ENCODE measurements around the gene MDM2.

The MDM2 gene

DNA sequence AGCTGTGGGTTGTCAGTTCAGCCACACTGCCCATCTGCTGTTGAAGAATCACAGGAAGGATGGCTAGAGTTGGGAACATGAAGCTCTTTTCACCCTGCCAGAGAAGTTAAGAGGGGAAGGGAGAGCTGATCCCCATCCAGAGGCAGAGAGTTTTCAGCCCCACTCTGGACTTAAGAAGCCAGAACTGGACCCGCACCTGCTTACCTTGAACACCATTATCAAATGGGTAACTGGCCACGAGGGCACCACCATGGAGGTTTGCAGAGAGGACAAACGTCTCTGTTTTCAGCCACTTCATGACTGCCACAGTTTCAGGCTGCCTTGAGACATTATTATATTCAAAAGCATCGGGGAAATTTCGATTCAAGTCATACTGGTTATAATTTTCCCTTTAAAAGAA, 62.0 kb downstream of the MDM2 start:
- in situ Hi-C loops (cut with MboI; ENCODE audit: low sequenced_read_pairs), result loop anchor here (25.0 kb wide), 2 partner anchors 192 to 392 kb away; no protein-coding TSS in a partner anchor

DNA sequence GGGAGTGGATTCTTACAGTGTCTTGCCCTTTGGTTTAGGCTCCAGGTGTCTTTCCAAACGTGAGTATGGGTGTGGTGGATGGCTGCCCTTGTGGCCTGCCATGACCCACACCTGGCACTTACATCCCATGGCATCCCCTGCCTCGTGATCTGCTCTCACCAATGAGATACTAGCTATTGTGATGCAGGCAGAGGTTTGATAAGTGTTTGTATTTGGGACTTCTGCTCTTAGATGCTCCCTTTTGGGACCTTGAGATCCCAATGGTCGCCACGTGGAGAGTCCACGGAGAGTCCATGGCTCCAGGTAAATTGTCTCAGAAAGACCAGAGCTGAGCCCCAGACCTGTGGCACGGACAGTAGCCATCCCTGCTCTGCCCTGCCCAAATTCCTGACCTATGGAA, 62.5 kb downstream of the MDM2 start:
- in situ Hi-C loops (cut with MboI; ENCODE audit: low sequenced_read_pairs), result loop anchor here (25.0 kb wide), 2 partner anchors 192 to 392 kb away; no protein-coding TSS in a partner anchor

DNA sequence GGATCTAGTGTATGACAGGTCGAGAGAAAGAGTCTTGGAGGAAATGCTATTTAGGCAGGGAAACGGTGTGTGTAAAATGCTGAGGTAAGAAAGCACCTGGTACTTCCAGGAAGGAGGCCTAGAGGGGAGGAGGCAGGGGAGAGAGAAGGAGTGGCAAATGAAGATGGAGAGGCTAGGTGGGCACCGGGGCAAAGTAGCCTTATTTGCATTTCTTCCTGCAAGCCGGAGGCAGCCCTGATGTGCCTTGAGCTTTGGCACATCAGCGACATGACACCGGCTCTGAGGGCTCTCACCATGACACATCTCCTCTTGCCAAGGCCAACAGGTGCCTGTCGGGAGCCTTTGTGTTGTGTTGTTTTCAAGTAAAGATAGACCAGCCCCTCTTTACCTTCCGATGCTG, 63.4 kb downstream of the MDM2 start:
- in situ Hi-C loops (cut with MboI; ENCODE audit: low sequenced_read_pairs), result loop anchor here (25.0 kb wide), 2 partner anchors 191 to 391 kb away; no protein-coding TSS in a partner anchor

DNA sequence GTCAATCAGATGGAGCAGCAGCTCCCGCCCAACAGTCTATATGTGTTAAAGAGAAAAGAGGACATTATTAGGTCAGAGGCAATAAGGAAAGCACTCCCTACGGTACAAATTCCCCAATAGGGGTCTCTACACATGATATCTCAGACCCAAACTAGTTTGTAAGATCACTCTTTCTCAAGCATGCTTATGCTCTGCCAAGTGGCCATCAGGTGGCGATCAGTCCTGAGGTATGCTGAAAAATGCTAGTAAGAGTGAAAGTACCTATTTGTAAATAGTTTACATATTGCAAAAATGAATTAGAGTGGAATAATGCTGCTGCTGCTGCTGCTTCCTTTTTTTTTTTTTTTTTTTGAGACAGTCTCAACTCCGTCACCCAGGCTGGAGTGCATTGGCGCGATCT, 63.9 kb downstream of the MDM2 start:
- in situ Hi-C loops (cut with MboI; ENCODE audit: low sequenced_read_pairs), result loop anchor here (25.0 kb wide), 2 partner anchors 190 to 390 kb away; no protein-coding TSS in a partner anchor

DNA sequence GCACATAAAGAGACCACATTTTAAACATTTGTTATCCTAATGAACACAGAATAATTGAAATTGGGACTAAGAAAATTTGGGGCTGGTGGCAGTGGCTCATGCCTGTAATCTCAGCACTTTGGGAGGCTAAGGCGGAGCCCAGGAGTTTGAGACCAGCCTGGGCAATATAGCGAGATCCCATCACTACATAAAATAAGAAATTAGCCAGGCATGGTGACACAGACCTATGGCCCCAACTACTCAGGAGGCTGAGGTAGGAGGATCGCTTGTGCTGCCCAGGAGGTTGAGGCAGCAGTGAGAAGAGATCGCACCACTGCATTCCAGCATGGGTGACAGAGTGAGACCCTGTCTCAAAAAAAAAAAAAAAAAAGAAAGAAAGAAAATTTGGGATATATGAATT, 65.3 kb downstream of the MDM2 start:
- in situ Hi-C loops (cut with MboI; ENCODE audit: low sequenced_read_pairs), result loop anchor here (25.0 kb wide), 2 partner anchors 189 to 389 kb away; no protein-coding TSS in a partner anchor

DNA sequence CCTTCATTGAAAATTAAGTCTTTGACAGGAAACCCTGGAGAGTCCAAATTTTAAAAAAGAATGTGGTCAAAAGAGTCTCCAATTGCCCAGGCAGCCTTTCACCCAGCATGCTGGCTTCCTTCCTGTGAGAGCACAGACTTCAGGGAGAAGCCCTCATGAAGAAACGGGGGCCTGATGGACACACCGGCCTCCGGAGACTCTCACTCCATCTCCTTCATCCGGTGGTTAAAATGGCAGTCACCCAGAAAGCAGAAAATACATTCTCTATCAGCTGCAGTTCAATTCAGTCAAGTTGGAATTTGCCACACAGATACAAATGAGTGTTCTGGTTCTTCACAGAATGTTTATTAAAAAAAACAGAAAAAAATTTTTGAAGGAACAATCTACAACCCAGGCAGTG, 68.5 kb downstream of the MDM2 start:
- in situ Hi-C loops (cut with MboI; ENCODE audit: low sequenced_read_pairs), result no loop called here

DNA sequence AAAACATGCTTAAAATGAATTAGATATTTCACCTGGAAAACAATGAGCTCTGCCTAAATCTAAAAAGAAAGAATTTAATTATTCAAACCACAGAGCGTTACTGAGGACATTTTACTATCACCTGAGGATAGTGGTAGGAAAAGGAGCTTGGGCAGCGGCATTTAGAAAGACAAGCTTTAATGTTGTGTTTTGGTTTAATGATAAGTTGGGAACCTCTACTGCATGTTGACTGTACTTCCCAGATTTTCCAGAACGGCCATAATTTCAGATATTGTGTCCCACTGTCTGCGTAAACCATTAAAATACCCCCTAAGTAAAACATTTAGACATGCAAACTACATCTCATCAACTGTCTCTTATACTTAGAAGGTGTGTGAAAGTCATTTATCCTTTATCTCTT, 69.6 kb downstream of the MDM2 start:
- in situ Hi-C loops (cut with MboI; ENCODE audit: low sequenced_read_pairs), result no loop called here

DNA sequence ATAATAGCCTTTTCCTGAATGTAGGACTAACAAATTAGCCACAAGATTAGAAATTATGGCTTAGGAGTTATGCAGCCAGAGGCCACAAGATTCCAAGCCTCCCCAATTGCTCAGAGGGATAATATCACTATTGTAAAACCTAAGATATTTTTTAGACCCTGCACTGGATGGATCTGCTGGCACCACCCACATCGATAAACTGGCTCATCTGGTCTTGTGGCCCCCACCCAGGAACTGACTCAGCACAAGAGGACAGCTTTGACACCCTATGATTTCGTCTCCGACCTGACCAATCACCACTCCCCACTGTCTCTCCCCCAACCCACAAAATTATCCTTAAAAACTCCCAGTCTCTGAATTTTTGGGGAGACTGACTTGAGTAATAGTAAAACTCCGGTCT, 70.3 kb downstream of the MDM2 start:
- in situ Hi-C loops (cut with MboI; ENCODE audit: low sequenced_read_pairs), result no loop called here

DNA sequence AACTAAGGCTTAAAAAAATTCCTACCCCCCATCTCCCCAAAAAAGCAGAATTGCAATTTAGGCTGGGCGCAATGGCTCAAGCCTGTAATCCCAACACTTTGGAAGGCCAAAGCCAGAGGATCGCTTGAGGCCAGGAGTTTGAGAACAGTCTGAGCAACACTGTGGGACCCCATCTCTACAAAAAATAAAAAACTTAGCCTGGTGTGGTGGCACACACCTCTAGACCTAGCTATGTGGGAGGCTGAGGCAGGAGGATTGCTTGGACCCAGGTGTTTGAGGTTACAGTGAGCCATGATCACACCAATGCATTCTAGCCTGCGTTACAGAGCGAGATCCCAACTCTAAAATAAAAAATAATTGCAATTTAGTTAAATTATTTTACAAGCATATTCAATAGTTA, 70.9 kb downstream of the MDM2 start:
- in situ Hi-C loops (cut with MboI; ENCODE audit: low sequenced_read_pairs), result no loop called here

DNA sequence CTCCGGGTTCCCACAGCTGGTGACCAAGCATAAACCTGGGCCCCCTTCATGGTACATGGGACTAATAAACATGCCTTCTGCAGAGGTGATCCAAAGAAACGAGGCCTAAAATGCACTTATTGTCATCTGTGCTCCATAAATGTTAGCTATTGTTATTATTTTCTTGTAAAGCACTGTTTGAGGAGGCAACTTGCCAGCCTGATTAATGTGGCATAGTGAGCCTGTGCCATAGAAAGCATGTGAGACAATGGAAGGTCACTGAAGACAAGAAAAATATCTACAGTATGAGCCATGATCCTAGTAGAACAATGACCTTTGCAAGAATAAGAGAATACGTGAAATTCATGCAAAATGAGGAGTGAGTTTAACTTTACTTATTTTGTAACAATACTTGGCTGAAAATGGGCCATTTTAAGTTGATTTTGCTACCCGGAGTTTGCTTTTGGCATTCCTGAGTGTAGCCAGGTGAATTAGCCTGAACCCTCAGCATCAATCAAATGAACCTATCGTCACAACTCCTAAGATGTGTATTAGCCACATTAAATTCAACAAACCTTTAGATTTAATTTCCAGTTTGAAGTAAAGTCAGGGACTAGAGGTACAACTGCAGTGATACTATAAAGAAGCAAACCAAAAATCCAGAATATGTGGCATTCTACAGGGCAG, 72.8 kb downstream of the MDM2 start:
- in situ Hi-C loops (cut with MboI; ENCODE audit: low sequenced_read_pairs), result no loop called here

DNA sequence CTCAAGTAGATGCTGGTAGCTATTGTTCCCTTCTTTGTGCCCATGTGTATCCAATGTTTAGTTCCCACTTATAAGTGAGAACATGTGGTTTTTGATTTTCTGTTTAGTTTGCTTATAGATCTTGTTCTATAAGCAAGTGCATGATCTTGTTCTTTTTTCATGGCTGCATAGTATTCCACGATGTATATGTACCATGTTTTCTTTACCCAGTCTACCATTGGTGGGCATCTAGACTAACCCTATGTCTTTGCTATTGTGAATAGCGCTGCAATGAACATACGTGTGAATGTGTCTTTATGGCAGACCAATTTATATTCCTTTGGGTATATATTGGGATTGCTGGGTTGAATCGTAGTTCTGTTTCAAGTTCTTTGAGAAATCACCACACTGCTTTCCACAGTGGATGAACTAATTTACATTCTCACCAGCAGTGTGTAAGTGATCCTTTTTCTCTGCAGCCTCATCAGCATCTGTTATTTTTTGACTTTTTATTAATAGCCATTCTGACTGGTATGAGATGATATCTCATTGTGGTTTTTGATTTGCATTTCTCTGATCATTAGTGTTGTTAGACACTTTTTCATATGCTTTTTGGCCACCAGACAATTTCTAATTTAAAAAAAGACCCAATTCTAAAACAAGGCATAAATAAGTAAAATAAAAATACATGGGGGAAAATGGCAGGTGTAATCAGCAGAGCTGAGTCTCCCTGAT, 74.4 kb downstream of the MDM2 start:
- in situ Hi-C loops (cut with MboI; ENCODE audit: low sequenced_read_pairs), result no loop called here

DNA sequence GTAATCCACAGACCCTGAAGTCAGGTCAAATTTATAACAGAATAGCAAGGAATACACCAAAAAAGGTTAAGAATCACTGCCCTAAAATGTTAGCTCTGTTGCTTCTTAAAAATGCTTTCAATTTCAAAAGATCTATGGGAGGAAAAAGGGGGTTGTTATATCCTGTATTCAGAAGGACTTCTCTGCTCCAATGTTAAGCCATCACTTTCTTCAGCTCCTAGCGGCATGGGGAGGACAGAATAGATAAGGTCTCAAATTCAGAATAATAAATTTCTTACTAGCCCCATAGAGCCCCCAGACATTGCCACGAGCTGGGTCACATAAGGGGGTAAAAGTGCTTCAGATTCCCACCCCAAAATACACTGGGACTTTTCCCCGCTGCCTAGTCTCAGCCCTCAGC, 75.2 kb downstream of the MDM2 start:
- in situ Hi-C loops (cut with MboI; ENCODE audit: low sequenced_read_pairs), result no loop called here

DNA sequence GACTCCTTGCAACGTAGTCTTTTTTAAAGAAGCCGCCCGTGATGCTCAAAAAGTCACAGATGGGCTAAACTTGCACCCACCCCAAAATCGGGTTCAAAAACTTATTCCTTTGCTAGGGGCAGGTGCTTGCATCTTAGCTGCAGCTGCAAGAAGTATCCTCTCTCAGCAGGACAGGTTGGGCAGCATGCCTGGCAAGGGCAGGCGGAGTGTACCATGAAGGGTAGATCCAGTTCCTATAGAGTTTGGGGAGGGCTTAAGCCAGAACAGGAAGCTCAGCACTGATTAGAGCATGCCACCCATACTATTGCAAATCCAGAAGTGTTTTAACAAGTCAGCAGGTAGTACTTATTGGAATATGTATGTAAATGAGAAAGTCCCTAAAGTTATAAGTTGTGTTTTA, 76.3 kb downstream of the MDM2 start:
- in situ Hi-C loops (cut with MboI; ENCODE audit: low sequenced_read_pairs), result no loop called here

DNA sequence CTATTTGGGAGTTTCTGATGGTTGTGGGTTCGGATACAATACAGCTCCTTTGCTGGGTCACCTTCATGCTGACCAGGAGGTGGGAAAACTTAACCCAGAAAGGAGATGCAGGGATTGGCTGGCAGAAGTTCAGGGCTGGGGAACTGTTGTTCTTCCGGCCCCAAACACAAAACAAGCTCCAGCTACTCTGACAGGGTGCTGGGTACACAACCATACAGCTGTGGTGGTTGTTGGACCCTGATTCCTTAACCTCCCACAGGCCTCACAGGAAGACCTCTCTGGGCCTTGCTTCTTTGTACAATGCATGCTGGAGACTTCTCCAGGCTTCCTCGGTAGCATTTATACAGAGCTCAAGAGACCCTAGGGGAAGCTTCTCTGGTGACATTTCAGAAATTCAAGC, 77.4 kb downstream of the MDM2 start:
- in situ Hi-C loops (cut with MboI; ENCODE audit: low sequenced_read_pairs), result no loop called here

DNA sequence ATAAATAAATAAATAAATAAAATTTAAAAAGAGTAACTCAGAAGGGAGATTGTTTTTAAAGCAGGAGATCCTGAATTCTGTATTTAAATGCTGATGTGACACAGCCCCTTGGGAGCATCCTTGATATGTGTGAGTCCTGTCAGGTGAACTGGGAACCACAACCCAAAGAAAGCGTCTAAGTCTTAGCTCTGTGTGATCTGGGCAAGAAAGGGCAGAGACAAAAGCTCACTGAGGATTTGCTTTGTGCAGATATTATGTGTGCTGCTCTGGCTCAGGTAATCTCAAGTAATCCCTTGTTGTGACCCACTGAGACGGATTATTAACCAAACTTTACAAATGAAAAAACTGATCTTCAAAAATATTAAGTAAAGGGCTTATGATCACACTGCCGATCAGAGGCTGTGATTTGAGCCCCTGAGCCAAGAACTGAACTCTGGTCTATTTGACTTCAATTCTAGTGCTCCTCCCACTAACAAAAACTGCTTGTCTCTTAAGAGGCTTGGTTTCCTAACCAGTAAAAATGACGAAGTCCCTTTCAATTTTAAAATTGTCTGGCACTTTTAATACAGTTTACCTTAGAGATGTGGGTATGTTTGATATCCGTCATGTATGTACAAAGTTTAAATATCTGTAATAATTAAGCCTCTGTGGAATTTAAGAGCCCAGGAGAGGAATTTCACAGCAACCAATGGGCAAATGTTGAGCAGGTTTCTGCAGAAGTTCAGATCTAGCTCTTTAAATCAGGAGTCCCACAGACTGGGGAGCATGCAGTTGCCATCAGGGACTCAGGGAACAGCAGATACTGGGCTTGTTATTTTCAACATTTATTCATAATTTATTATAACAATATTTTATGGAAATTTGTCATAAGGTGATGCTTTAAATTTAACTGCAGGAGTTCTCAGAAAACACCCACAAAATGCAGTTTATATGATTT, 78.9 kb downstream of the MDM2 start:
- in situ Hi-C loops (cut with MboI; ENCODE audit: low sequenced_read_pairs), result no loop called here

DNA sequence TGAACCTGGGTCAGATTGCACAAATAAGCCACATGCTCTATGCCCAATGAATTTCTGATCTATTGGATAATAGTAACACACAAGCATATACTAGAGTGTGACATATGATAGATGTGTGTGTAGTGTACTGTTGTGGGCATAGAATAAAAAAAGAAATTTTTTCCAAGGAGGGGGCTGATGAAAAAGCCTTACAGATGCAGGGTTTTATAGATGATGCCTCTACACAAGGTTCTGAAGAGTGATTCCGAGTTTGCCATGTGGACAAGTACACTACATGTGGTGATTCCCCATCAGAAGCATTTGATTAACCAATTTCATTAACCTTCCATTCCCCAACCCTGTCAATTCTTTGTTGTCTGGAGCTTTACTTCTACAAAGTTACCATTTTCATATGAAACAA, 79.7 kb downstream of the MDM2 start:
- in situ Hi-C loops (cut with MboI; ENCODE audit: low sequenced_read_pairs), result no loop called here

DNA sequence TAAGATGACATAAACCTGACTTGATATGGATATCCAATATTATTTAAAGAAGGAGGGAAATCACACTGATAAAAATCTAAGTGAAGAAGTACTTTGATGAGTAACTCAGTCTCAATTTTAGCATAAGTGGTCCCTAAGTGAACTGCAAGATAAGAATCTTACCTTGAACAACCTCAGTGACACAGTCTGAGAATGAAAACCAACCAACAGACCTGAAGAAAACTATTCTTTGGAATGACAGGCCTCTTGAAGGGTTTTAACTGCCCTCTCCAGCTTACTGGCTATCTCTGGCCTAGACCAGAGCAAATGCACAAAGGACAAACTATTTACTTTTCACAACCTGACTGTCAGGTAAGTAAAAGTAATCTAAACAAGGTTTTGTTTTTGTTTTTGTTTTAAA, 80.3 kb downstream of the MDM2 start:
- in situ Hi-C loops (cut with MboI; ENCODE audit: low sequenced_read_pairs), result no loop called here

DNA sequence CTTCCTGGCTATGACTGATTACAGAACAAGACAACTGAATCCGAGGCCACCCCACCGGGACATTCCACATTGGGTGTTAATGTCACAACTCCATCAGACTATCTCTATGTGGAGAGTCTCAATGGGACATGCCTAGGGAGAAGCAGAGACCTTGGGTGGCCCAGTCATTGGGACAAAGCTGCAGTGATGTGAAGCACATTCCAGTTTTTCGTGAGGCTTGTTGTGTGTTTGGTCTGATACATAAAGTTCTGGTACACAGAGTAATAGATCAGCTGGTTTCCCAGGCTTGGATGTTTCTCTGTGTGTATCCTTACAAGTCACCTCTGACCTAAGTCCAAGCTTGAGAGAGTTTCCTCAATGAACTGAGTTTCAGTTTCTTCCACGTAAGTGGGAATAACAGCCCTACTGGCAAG, 82.7 kb downstream of the MDM2 start:
- in situ Hi-C loops (cut with MboI; ENCODE audit: low sequenced_read_pairs), result no loop called here

DNA sequence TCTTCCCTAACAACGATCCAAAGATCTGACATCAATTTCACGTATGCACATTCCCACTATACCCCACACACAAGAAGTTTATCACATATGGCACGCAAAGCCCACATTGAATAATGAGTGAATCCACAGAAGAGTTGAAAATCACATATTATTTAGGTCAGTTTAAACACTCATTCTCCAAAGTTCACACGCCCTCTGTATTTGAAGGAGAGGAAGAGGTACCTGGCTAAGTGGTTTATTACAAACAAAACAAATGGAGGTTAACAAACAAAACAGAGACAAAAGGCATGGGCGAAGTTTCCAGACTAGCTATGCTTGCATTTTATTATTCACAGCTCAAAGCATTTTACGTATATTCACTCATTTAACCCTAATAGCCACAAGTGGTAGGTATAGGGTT, 83.2 kb downstream of the MDM2 start:
- in situ Hi-C loops (cut with MboI; ENCODE audit: low sequenced_read_pairs), result no loop called here

DNA sequence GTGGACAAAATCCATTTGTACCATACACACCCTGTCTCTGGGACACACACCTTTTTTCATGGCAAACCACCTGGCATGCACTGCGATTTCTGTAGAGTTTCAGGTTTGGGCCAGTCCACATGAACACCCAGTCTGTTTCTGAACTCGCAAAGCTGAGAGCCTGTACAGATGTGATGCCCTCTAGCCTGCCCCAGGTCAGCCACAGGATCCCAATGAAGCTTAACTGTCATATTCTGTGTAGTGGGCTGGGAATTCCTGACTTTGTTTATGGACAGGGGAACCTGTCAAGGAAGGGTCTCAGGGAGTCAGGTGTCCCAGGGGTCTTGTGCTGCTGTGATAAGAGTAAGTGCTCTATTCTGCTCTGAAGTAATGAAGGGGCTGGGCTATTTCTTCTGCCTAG, 85.2 kb downstream of the MDM2 start:
- in situ Hi-C loops (cut with MboI; ENCODE audit: low sequenced_read_pairs), result no loop called here

DNA sequence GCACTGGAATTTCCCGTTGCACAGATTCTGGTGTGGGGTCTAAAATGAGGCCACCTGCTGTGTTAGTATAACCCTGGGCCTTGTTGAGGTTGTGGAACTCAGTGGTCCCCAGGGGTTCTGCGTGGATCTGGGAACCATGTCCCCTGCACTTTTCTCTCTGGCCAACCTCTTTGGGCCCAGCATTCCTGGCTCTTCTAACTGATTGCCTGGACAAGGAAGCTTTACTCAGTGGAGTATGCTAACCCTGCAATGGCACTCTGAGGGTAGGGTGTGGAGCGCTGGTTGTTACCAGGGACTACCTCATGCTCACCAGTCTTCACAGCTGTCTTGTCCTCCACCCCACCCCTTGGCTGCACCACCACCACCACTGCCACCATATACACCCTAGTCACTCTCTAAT, 85.8 kb downstream of the MDM2 start:
- in situ Hi-C loops (cut with MboI; ENCODE audit: low sequenced_read_pairs), result no loop called here
